GM23338 (cell line): ENCODE measurements around the gene CTXN1. TPM values are rescaled to one million over a fixed set of nuclear protein-coding genes. Genes with fewer than 3 reads are reported as not detected.

Experiments
- ATAC-seq: fragments of 200-7000 bp; cut with Tn5 transposase; 3 replicates; pipeline ENCODE4 v1.9.1; 2020
- DNase-seq: peaks from one replicate; pipeline ENCODE4 v3.0.0-alpha.2; 2015; ENCODE audit warnings: low spot score
- H2AFZ ChIP-seq: fragments of 200-600 bp; sonication (generic); 2 replicates; pipeline ENCODE4 v1.8.0; 2016; ENCODE audit warnings: antibody characterized with exemption, mild to moderate bottlenecking, moderate library complexity
- H3F3A ChIP-seq: fragments of 200-600 bp; sonication (generic); replicated peaks from 2 replicates; pipeline ENCODE4 v1.8.0; 2017; ENCODE audit warnings: antibody characterized with exemption, mixed run types, low read depth
- H3K27ac ChIP-seq: fragments of 200-600 bp; sonication (generic); 2 replicates; pipeline ENCODE4 v1.6.1; 2016; ENCODE audit warnings: low read depth
- H3K27me3 ChIP-seq: fragments of 200-600 bp; sonication (generic); 2 replicates; pipeline ENCODE4 v1.8.0; 2016; ENCODE audit warnings: mild to moderate bottlenecking, mixed run types, moderate library complexity; ENCODE audit not compliant: insufficient read depth
- H3K36me3 ChIP-seq: fragments of 200-600 bp; sonication (generic); 2 replicates; pipeline ENCODE4 v1.8.0; 2016; ENCODE audit warnings: mild to moderate bottlenecking; ENCODE audit not compliant: insufficient read depth
- H3K4me1 ChIP-seq: fragments of 200-600 bp; sonication (generic); 2 replicates; pipeline ENCODE4 v1.8.0; 2016; ENCODE audit warnings: mild to moderate bottlenecking, moderate library complexity; ENCODE audit not compliant: insufficient read depth
- H3K4me2 ChIP-seq: fragments of 200-600 bp; sonication (generic); 2 replicates; pipeline ENCODE4 v1.7.1; 2017; ENCODE audit warnings: mixed run types
- H3K4me3 ChIP-seq: fragments of 200-600 bp; sonication (generic); 2 replicates; pipeline ENCODE4 v1.6.1; 2016; ENCODE audit warnings: mixed run types
- H3K79me2 ChIP-seq: fragments of 200-600 bp; sonication (generic); replicated peaks from 2 replicates; pipeline ENCODE4 v1.8.0; 2017; ENCODE audit warnings: mild to moderate bottlenecking; ENCODE audit not compliant: insufficient read depth
- H3K9me2 ChIP-seq: fragments of 200-600 bp; sonication (generic); 2 replicates; pipeline ENCODE4 v1.8.0; 2017; ENCODE audit not compliant: insufficient read depth
- H4K20me1 ChIP-seq: fragments of 200-600 bp; sonication (generic); replicated peaks from 2 replicates; pipeline ENCODE4 v1.8.0; 2017; ENCODE audit warnings: mild to moderate bottlenecking; ENCODE audit not compliant: insufficient read depth
- H3K27ac Mint-ChIP-seq: 2 replicates; pipeline ENCODE4 v1.8.0; 2020; ENCODE audit warnings: inconsistent platforms, mild to moderate bottlenecking, moderate library complexity, mixed read lengths
- H3K27me3 Mint-ChIP-seq: 3 replicates; pipeline ENCODE4 v1.8.0; 2022; ENCODE audit warnings: low read depth, mild to moderate bottlenecking, moderate library complexity, mixed read lengths, inconsistent platforms; ENCODE audit not compliant: insufficient read depth, poor library complexity
- H3K36me3 Mint-ChIP-seq: 3 replicates; pipeline ENCODE4 v1.8.0; 2021; ENCODE audit warnings: low read depth, mild to moderate bottlenecking, inconsistent platforms, moderate library complexity, mixed read lengths
- H3K4me1 Mint-ChIP-seq: 3 replicates; pipeline ENCODE4 v1.8.0; 2020; ENCODE audit warnings: mild to moderate bottlenecking, inconsistent platforms, mixed read lengths
- H3K4me3 Mint-ChIP-seq: 3 replicates; pipeline ENCODE4 v1.8.0; 2021; ENCODE audit warnings: moderate library complexity, mild to moderate bottlenecking, inconsistent platforms, mixed read lengths
- H3K9me3 Mint-ChIP-seq: 3 replicates; pipeline ENCODE4 v1.8.0; 2020; ENCODE audit warnings: moderate library complexity, mild to moderate bottlenecking, inconsistent platforms, mixed read lengths
- CREB1 ChIP-seq: fragments of 250-450 bp; sonication (Bioruptor Pico); IDR thresholded peaks from 2 replicates; pipeline ENCODE4 v1.5.0; 2020; ENCODE audit warnings: low read depth, mild to moderate bottlenecking, moderate library complexity
- EZH2 ChIP-seq: fragments of 200-600 bp; sonication (generic); IDR thresholded peaks from one replicate; pipeline ENCODE4 v1.8.0; 2017; ENCODE audit warnings: antibody characterized with exemption, mild to moderate bottlenecking, low read depth; ENCODE audit not compliant: unreplicated experiment
- JUNB ChIP-seq: IDR thresholded peaks from one replicate; pipeline ENCODE4 v1.6.1; 2016; ENCODE audit warnings: antibody characterized with exemption; ENCODE audit not compliant: unreplicated experiment
- NANOG ChIP-seq: IDR thresholded peaks from 2 replicates; pipeline ENCODE4 v1.6.1; 2016; ENCODE audit warnings: antibody characterized with exemption, borderline replicate concordance
- POLR2AphosphoS5 ChIP-seq: IDR thresholded peaks from 2 replicates; pipeline ENCODE4 v1.6.1; 2016; ENCODE audit warnings: antibody characterized with exemption, low read depth
- ZNF331 ChIP-seq: fragments of 250-450 bp; sonication (Bioruptor Pico); IDR thresholded peaks from 2 replicates; pipeline ENCODE4 v1.5.0; 2020; ENCODE audit warnings: low read depth, mild to moderate bottlenecking, moderate library complexity
- polyA plus RNA-seq: library from polyadenylated mRNA; unstranded; fragments of >200 nt; fragmentation: Nextera tagmentation; extraction: Ambion mirVana; gene quantifications from 2 replicates; pipeline ENCODE4 v1.2.1, GENCODE V29; 2016
- total RNA-seq: library from RNA; depleted of rRNA; stranded (reverse); fragments of >200 nt; shearing (Covaris generic); gene quantifications from 2 replicates; pipeline ENCODE4 v1.2.3, GENCODE V29; 2014
- TF ChIP-seq, protein P1 (sequence below): IDR thresholded peaks from one replicate; pipeline ENCODE4 v1.6.1; 2018; ENCODE audit warnings: antibody characterized with exemption; ENCODE audit not compliant: unreplicated experiment
- TF ChIP-seq, protein P2 (sequence below): IDR thresholded peaks from 2 replicates; pipeline ENCODE4 v1.6.1; 2016; ENCODE audit warnings: antibody characterized with exemption
- TF ChIP-seq, protein P3 (sequence below), 2 experiments: fragments of 200-600 bp in 1 of 2; sonication (generic) in 1 of 2; conservative IDR thresholded peaks; 2 replicates each; pipeline versions ENCODE4 v1.5.1 to v1.6.1; 2016 to 2017; ENCODE audit warnings: antibody characterized with exemption in 2 of 2, low read depth in 2 of 2, mild to moderate bottlenecking in 2 of 2, moderate library complexity in 1 of 2
- TF ChIP-seq, protein P4 (sequence below): fragments of 250-450 bp; sonication (Bioruptor Pico); IDR thresholded peaks from 2 replicates; pipeline ENCODE4 v1.5.0; 2020; ENCODE audit warnings: mild to moderate bottlenecking, moderate library complexity

CTXN1 gene
- total and polyA plus RNA-seq, 2 experiments from 2014 or later, result 22.5 to 52.4 TPM

DNA sequence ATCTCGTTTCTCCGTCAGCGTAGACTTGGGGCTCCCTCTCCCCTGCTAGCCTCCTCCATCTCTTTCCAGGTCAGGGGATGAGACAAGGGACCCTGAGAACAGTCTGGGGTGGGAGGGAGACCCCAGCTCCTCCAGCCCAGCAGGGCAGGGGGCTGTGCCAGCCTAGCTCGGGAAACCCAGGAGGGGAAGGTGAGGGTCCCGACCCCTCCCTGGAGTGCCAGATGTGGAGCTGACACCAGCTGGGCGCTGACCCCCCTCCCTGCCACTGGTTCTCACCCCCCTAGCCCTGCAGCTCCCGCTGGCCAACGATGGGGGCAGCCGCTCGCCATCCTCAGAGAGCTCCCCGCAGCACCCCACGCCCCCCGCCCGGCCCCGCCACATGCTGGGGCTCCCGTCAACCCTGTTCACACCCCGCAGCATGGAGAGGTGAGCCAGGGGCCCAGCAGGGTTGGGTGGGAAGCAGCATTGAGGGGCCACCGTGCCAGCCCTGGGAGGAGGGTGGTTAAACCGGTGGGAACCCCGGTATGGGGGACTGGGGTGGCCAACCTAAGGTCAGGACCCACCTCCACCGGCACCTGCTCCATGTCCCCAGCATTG lies 16.4 kb downstream of the CTXN1 start:
- DNase-seq (no peak), ATAC-seq (no peak)
- no peaks in the 10 kb centered on the region for H3K9me2 ChIP-seq
- Mint-ChIP-seq H3K27ac (no peak overlapping the region), H3K4me3 (no peak overlapping the region), H3K4me1 (peaks cover 10% of the 10 kb centered on the region), H3K9me3 (no peaks in the 10 kb centered on the region; the same call in 2 of the 3 replicates), H3K36me3 (peaks cover 21% of the 10 kb centered on the region), H3K27me3 (peaks cover 18% of the 10 kb centered on the region)
- H3K36me3 ChIP-seq, result no peaks in the 10 kb centered on the region; the same call in 1 of the 2 replicates
- no peak overlapping the region for H2AFZ ChIP-seq
- peaks cover 29% of the 10 kb centered on the region for H3K79me2 ChIP-seq
- no peak overlapping the region for H3K27ac ChIP-seq
- no peak overlapping the region for H3K4me2 ChIP-seq
- peaks cover 5% of the 10 kb centered on the region for H4K20me1 ChIP-seq
- no peak overlapping the region for H3K4me3 ChIP-seq
- H3K4me1 ChIP-seq, result peaks cover 6% of the 10 kb centered on the region
- H3F3A ChIP-seq, result 0 out of 2 replicates have a peak, but pooled peaks cover 3% of the 10 kb centered on the region
- peaks cover 9% of the 10 kb centered on the region for H3K27me3 ChIP-seq
- TF ChIP-seq ZNF331 (no peak), POLR2AphosphoS5 (no peak), JUNB (no peak), NANOG (no peak), CREB1 (CRISPR knock-in tag) (no peak), EZH2 (no peak)
- TF ChIP-seq, protein P1, sequence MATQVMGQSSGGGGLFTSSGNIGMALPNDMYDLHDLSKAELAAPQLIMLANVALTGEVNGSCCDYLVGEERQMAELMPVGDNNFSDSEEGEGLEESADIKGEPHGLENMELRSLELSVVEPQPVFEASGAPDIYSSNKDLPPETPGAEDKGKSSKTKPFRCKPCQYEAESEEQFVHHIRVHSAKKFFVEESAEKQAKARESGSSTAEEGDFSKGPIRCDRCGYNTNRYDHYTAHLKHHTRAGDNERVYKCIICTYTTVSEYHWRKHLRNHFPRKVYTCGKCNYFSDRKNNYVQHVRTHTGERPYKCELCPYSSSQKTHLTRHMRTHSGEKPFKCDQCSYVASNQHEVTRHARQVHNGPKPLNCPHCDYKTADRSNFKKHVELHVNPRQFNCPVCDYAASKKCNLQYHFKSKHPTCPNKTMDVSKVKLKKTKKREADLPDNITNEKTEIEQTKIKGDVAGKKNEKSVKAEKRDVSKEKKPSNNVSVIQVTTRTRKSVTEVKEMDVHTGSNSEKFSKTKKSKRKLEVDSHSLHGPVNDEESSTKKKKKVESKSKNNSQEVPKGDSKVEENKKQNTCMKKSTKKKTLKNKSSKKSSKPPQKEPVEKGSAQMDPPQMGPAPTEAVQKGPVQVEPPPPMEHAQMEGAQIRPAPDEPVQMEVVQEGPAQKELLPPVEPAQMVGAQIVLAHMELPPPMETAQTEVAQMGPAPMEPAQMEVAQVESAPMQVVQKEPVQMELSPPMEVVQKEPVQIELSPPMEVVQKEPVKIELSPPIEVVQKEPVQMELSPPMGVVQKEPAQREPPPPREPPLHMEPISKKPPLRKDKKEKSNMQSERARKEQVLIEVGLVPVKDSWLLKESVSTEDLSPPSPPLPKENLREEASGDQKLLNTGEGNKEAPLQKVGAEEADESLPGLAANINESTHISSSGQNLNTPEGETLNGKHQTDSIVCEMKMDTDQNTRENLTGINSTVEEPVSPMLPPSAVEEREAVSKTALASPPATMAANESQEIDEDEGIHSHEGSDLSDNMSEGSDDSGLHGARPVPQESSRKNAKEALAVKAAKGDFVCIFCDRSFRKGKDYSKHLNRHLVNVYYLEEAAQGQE, result no peak
- TF ChIP-seq, protein P2, sequence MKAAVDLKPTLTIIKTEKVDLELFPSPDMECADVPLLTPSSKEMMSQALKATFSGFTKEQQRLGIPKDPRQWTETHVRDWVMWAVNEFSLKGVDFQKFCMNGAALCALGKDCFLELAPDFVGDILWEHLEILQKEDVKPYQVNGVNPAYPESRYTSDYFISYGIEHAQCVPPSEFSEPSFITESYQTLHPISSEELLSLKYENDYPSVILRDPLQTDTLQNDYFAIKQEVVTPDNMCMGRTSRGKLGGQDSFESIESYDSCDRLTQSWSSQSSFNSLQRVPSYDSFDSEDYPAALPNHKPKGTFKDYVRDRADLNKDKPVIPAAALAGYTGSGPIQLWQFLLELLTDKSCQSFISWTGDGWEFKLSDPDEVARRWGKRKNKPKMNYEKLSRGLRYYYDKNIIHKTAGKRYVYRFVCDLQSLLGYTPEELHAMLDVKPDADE, result no peak
- TF ChIP-seq, protein P3, sequence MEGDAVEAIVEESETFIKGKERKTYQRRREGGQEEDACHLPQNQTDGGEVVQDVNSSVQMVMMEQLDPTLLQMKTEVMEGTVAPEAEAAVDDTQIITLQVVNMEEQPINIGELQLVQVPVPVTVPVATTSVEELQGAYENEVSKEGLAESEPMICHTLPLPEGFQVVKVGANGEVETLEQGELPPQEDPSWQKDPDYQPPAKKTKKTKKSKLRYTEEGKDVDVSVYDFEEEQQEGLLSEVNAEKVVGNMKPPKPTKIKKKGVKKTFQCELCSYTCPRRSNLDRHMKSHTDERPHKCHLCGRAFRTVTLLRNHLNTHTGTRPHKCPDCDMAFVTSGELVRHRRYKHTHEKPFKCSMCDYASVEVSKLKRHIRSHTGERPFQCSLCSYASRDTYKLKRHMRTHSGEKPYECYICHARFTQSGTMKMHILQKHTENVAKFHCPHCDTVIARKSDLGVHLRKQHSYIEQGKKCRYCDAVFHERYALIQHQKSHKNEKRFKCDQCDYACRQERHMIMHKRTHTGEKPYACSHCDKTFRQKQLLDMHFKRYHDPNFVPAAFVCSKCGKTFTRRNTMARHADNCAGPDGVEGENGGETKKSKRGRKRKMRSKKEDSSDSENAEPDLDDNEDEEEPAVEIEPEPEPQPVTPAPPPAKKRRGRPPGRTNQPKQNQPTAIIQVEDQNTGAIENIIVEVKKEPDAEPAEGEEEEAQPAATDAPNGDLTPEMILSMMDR (conservative IDR thresholded peaks at IDR 0.05; ENCODE audit: low read depth in 2 of 2), result no peak
- TF ChIP-seq, protein P4, sequence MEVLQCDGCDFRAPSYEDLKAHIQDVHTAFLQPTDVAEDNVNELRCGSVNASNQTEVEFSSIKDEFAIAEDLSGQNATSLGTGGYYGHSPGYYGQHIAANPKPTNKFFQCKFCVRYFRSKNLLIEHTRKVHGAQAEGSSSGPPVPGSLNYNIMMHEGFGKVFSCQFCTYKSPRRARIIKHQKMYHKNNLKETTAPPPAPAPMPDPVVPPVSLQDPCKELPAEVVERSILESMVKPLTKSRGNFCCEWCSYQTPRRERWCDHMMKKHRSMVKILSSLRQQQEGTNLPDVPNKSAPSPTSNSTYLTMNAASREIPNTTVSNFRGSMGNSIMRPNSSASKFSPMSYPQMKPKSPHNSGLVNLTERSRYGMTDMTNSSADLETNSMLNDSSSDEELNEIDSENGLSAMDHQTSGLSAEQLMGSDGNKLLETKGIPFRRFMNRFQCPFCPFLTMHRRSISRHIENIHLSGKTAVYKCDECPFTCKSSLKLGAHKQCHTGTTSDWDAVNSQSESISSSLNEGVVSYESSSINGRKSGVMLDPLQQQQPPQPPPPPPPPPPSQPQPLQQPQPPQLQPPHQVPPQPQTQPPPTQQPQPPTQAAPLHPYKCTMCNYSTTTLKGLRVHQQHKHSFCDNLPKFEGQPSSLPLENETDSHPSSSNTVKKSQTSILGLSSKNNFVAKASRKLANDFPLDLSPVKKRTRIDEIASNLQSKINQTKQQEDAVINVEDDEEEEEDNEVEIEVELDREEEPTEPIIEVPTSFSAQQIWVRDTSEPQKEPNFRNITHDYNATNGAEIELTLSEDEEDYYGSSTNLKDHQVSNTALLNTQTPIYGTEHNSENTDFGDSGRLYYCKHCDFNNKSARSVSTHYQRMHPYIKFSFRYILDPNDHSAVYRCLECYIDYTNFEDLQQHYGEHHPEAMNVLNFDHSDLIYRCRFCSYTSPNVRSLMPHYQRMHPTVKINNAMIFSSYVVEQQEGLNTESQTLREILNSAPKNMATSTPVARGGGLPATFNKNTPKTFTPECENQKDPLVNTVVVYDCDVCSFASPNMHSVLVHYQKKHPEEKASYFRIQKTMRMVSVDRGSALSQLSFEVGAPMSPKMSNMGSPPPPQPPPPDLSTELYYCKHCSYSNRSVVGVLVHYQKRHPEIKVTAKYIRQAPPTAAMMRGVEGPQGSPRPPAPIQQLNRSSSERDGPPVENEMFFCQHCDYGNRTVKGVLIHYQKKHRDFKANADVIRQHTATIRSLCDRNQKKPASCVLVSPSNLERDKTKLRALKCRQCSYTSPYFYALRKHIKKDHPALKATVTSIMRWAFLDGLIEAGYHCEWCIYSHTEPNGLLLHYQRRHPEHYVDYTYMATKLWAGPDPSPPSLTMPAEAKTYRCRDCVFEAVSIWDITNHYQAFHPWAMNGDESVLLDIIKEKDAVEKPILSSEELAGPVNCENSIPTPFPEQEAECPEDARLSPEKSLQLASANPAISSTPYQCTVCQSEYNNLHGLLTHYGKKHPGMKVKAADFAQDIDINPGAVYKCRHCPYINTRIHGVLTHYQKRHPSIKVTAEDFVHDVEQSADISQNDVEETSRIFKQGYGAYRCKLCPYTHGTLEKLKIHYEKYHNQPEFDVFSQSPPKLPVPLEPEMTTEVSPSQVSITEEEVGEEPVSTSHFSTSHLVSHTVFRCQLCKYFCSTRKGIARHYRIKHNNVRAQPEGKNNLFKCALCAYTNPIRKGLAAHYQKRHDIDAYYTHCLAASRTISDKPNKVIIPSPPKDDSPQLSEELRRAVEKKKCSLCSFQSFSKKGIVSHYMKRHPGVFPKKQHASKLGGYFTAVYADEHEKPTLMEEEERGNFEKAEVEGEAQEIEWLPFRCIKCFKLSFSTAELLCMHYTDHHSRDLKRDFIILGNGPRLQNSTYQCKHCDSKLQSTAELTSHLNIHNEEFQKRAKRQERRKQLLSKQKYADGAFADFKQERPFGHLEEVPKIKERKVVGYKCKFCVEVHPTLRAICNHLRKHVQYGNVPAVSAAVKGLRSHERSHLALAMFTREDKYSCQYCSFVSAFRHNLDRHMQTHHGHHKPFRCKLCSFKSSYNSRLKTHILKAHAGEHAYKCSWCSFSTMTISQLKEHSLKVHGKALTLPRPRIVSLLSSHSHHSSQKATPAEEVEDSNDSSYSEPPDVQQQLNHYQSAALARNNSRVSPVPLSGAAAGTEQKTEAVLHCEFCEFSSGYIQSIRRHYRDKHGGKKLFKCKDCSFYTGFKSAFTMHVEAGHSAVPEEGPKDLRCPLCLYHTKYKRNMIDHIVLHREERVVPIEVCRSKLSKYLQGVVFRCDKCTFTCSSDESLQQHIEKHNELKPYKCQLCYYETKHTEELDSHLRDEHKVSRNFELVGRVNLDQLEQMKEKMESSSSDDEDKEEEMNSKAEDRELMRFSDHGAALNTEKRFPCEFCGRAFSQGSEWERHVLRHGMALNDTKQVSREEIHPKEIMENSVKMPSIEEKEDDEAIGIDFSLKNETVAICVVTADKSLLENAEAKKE (CRISPR knock-in tag), result no peak
